Measurements from ENCODE around the gene TP53AIP1. TPM values are rescaled to one million over a fixed set of nuclear protein-coding genes. Genes with fewer than 3 reads are reported as not detected.

TP53AIP1 gene
- total RNA-seq, 1 experiment from 2014 or later: not detected

GRCh38 chr11:128967578-128967977 is 24.9 kb upstream of the TP53AIP1 start:
- H4K5ac ChIP-seq (ENCODE audit: insufficient read length, low read depth, low read length): no peak overlapping the region
- H3T11ph ChIP-seq (ENCODE audit: low read length): no peak overlapping the region
- H3K79me2 ChIP-seq (ENCODE audit: insufficient read depth, low read length): no peaks in the 10 kb centered on the region
- no peaks in the 10 kb centered on the region for H3K4me1 ChIP-seq (ENCODE audit: insufficient read depth, low read length)
- no peak overlapping the region for H3K4ac ChIP-seq (ENCODE audit: low read depth, low read length)
- Mint-ChIP-seq H3K9me3 (no peaks in the 10 kb centered on the region), H3K27ac (no peak overlapping the region), H3K27me3 (ENCODE audit: low read depth) (no peaks in the 10 kb centered on the region), H3K4me1 (peaks cover 7 to 9% of the 10 kb centered on the region in 2 experiments; a peak in 3 of 4 replicates), H3K4me3 (no peak overlapping the region), H3K36me3 (ENCODE audit: insufficient read depth in 1 of 3, low read depth in 3 of 3) (peaks cover 18 to 26% (median 26%) of the 10 kb centered on the region in 3 experiments; a peak in 6 of 7 replicates)
- H2BK120ac ChIP-seq (ENCODE audit: low read depth, low read length, poor library complexity, severe bottlenecking): no peak overlapping the region
- H3K18ac ChIP-seq (ENCODE audit: insufficient read length, low read depth, low read length): no peak overlapping the region
- no peak overlapping the region for H4K91ac ChIP-seq (ENCODE audit: insufficient read length, low read depth, low read length)
- no peak overlapping the region for H2AFZ ChIP-seq (ENCODE audit: low read length)
- DNase-seq: no peak
- H4K8ac ChIP-seq (replicated peaks; ENCODE audit: insufficient read length, low read depth, low read length): no peak overlapping the region
- H3K9me3 ChIP-seq (ENCODE audit: control insufficient read depth, low read depth, low read length): no peaks in the 10 kb centered on the region
- no peak overlapping the region for H3K9ac ChIP-seq (ENCODE audit: extremely low read depth, insufficient read length, low read length)
- no peak overlapping the region for H3K4me2 ChIP-seq (ENCODE audit: insufficient read depth, insufficient read length, low read length)
- H3K27me3 ChIP-seq (ENCODE audit: insufficient read depth, low read length): no peaks in the 10 kb centered on the region
- H4K20me1 ChIP-seq (ENCODE audit: control insufficient read depth, insufficient read depth, insufficient read length): no peaks in the 10 kb centered on the region
- H3K14ac ChIP-seq (ENCODE audit: insufficient read depth, low read length): no peak overlapping the region
- TF ChIP-seq, protein P1, sequence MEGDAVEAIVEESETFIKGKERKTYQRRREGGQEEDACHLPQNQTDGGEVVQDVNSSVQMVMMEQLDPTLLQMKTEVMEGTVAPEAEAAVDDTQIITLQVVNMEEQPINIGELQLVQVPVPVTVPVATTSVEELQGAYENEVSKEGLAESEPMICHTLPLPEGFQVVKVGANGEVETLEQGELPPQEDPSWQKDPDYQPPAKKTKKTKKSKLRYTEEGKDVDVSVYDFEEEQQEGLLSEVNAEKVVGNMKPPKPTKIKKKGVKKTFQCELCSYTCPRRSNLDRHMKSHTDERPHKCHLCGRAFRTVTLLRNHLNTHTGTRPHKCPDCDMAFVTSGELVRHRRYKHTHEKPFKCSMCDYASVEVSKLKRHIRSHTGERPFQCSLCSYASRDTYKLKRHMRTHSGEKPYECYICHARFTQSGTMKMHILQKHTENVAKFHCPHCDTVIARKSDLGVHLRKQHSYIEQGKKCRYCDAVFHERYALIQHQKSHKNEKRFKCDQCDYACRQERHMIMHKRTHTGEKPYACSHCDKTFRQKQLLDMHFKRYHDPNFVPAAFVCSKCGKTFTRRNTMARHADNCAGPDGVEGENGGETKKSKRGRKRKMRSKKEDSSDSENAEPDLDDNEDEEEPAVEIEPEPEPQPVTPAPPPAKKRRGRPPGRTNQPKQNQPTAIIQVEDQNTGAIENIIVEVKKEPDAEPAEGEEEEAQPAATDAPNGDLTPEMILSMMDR (conservative IDR thresholded peaks at IDR 0.05): no peak
- no peak overlapping the region for H2BK20ac ChIP-seq (ENCODE audit: low read depth, low read length, poor library complexity, severe bottlenecking)
- no peaks in the 10 kb centered on the region for H3K23me2 ChIP-seq (ENCODE audit: insufficient read length, low read depth, low read length, poor library complexity, severe bottlenecking)
- no peak overlapping the region for H3K56ac ChIP-seq (ENCODE audit: insufficient read length, low read depth, low read length)
- no CpG with 5 or more reads among the region's 6 CpGs for WGBS (ENCODE audit: extremely low coverage, insufficient read length, low lambda C conversion rate)
- no peak overlapping the region for H3K27ac ChIP-seq (ENCODE audit: insufficient read length, low read depth, low read length)
- no peaks in the 10 kb centered on the region for H3K79me1 ChIP-seq (ENCODE audit: insufficient read depth, low read depth, low read length, poor library complexity, severe bottlenecking)
- H2BK5ac ChIP-seq (ENCODE audit: insufficient read length, low read length): no peak overlapping the region
- no peak overlapping the region for H2BK12ac ChIP-seq (ENCODE audit: insufficient read length, low read depth, low read length)
- no peak overlapping the region for H2BK15ac ChIP-seq (ENCODE audit: low read depth, low read length)
- H2AK5ac ChIP-seq (ENCODE audit: insufficient read length, low read length): no peak overlapping the region
- H3K23ac ChIP-seq (ENCODE audit: insufficient read length, low read depth, low read length): no peak overlapping the region
